HepG2 (cell line): Measurements from ENCODE around the gene SYVN1. TPM values are rescaled to one million over a fixed set of nuclear protein-coding genes. Genes with fewer than 3 reads are reported as not detected.

Experiments used
- ARID3A ChIP-seq: IDR thresholded peaks from 2 replicates; pipeline ENCODE4 v1.6.1; 2012; ENCODE audit warnings: low read depth, low read length, improper control_type of control experiment
- ARID4A ChIP-seq: sonication (generic); formaldehyde crosslinking; IDR thresholded peaks from 2 replicates; pipeline ENCODE4 v1.5.0; 2020; ENCODE audit warnings: mild to moderate bottlenecking, missing genetic modification reagents, borderline replicate concordance
- BORCS8-MEF2B ChIP-seq: sonication (generic); formaldehyde crosslinking; IDR thresholded peaks from 2 replicates; pipeline ENCODE4 v1.8.0; 2022; ENCODE audit warnings: mild to moderate bottlenecking, missing genetic modification reagents
- HNRNPLL ChIP-seq: fragments of 200-400 bp; formaldehyde crosslinking; IDR thresholded peaks from 2 replicates; pipeline ENCODE4 v1.6.1; 2017; ENCODE audit warnings: mild to moderate bottlenecking, low read depth, low read length; ENCODE audit not compliant: poor library complexity, severe bottlenecking
- NFKBIZ ChIP-seq: IDR thresholded peaks from 2 replicates; pipeline ENCODE4 v1.6.1; 2018; ENCODE audit warnings: missing genetic modification reagents, missing compliant biosample characterization
- POGK ChIP-seq: sonication (generic); formaldehyde crosslinking; conservative IDR thresholded peaks from 2 replicates; pipeline ENCODE4 v1.8.0; 2022; ENCODE audit warnings: mild to moderate bottlenecking, moderate library complexity, missing genetic modification reagents
- REPIN1 ChIP-seq: sonication (generic); formaldehyde crosslinking; IDR thresholded peaks from 2 replicates; pipeline ENCODE4 v1.8.0; 2022; ENCODE audit warnings: missing genetic modification reagents, low read depth, mild to moderate bottlenecking, borderline replicate concordance
- RERE ChIP-seq: IDR thresholded peaks from 2 replicates; pipeline ENCODE4 v1.6.1; 2016; ENCODE audit warnings: low read depth, missing genetic modification reagents, missing compliant biosample characterization
- TAF15 ChIP-seq: fragments of 200-400 bp; formaldehyde crosslinking; IDR thresholded peaks from one replicate; pipeline ENCODE4 v1.6.1; 2018; ENCODE audit warnings: mild to moderate bottlenecking, low read depth, low read length; ENCODE audit not compliant: poor library complexity, severe bottlenecking
- ZNF326 ChIP-seq: sonication (generic); formaldehyde crosslinking; IDR thresholded peaks from 2 replicates; pipeline ENCODE4 v1.4.0; 2020; ENCODE audit warnings: missing genetic modification reagents, borderline replicate concordance
- ZNF343 ChIP-seq: sonication (generic); formaldehyde crosslinking; IDR thresholded peaks from 2 replicates; pipeline ENCODE4 v1.4.0; 2020; ENCODE audit warnings: mild to moderate bottlenecking, missing genetic modification reagents
- ZNF7 ChIP-seq: IDR thresholded peaks from 2 replicates; pipeline ENCODE4 v1.6.1; 2016; ENCODE audit warnings: missing biosample characterization, missing genetic modification reagents
- ZNF839 ChIP-seq: sonication (generic); formaldehyde crosslinking; IDR thresholded peaks from 2 replicates; pipeline ENCODE4 v1.4.0; 2020; ENCODE audit warnings: missing genetic modification reagents, mild to moderate bottlenecking, borderline replicate concordance
- polyA plus RNA-seq, 8 experiments: library from polyadenylated mRNA; depleted of rRNA in 3 of 8; stranded (reverse) in 7 of 8; unstranded in 1 of 8; fragments of >200 nt; fragmentation: Illumina TruSeq in 4 of 8; extraction: Trizol in 4 of 8; gene quantifications; 2 replicates each; pipeline versions ENCODE4 v1.2.1 to v1.2.3, GENCODE V29; 2011 to 2016; ENCODE audit warnings: low read depth in 4 of 8, missing spikeins in 1 of 8, mixed read lengths in 1 of 8; ENCODE audit not compliant: insufficient read depth in 1 of 8
- total RNA-seq, 5 experiments: library from RNA; depleted of rRNA; stranded (reverse); fragments of >200 nt; fragmentation: Illumina TruSeq; extraction: Trizol; gene quantifications; 2 replicates each; pipeline ENCODE4 v1.2.3, GENCODE V29; 2016; ENCODE audit warnings: low read depth in 1 of 5

SYVN1 gene
- total and polyA plus RNA-seq, 2 of the 13 experiments (the other 11 are each of a cell fraction or from before 2014, with no cell fraction given) = 10.3 to 22.5 TPM

GRCh38 chr11:65121865-65122696 lies 12.2 kb downstream of the SYVN1 start, which contains the start of the genes FAU and MRPL49 (continued):
- TF ChIP-seq RERE (CRISPR knock-in tag) = peak; percentile 47; the same call in 1 of the 2 replicates
- peak; percentile 96 for TF ChIP-seq HNRNPLL
- peak; percentile 44 for TF ChIP-seq TAF15
- peak; percentile 56 for TF ChIP-seq REPIN1 (CRISPR knock-in tag)
- no peak for TF ChIP-seq ZNF326 (CRISPR knock-in tag)
- peak; percentile 80; the same call in 1 of the 2 replicates for TF ChIP-seq ZNF343 (CRISPR knock-in tag)
- no peak for TF ChIP-seq ARID3A
- no peak for TF ChIP-seq ZNF7 (CRISPR knock-in tag)
- peak; percentile 94; the same call in 1 of the 2 replicates for TF ChIP-seq ARID4A (CRISPR knock-in tag)
- TF ChIP-seq ZNF839 (CRISPR knock-in tag) = 0 out of 2 replicates have a peak, but pooled peaks have one; percentile 24
- TF ChIP-seq NFKBIZ (CRISPR knock-in tag) = peak; percentile 21; the same call in 1 of the 2 replicates
- TF ChIP-seq POGK (CRISPR knock-in tag) = 0 out of 2 replicates have a peak, but pooled peaks have one; percentile 60
- TF ChIP-seq BORCS8-MEF2B = peak; percentile 14; the same call in 1 of the 2 replicates
